Thyroid gland (tissue), 4 donors: ENCODE data around the gene WSCD2. TPM values are rescaled to one million over a fixed set of nuclear protein-coding genes. Genes with fewer than 3 reads are reported as not detected.

ENCODE experiments used
- DNase-seq, 2 donors: peaks; one replicate each; pipeline ENCODE4 v3.0.0-alpha.2; 2019
- H3K27ac ChIP-seq, 3 donors: fragments of 200-600 bp; sonication (generic); 1 replicate in 2 of 3; 2 replicates in 1 of 3; pipeline ENCODE4 v1.5.1; 2016 to 2019; ENCODE audit warnings: mild to moderate bottlenecking in 1 of 3, moderate library complexity in 1 of 3
- H3K27me3 ChIP-seq: fragments of 200-600 bp; sonication (generic); one replicate; pipeline ENCODE4 v1.5.1; 2019
- H3K36me3 ChIP-seq, 2 donors: fragments of 200-600 bp; sonication (generic); one replicate each; pipeline ENCODE4 v1.5.1; 2016 to 2019
- H3K4me1 ChIP-seq, 2 donors: fragments of 200-600 bp; sonication (generic); one replicate each; pipeline ENCODE4 v1.5.1; 2017 to 2019
- H3K4me3 ChIP-seq, 3 donors: fragments of 200-600 bp; sonication (generic); replicated peaks in 1 of 3; 1 replicate in 2 of 3; 2 replicates in 1 of 3; pipeline ENCODE4 v1.5.1; 2016; ENCODE audit warnings: mild to moderate bottlenecking in 1 of 3
- H3K9me3 ChIP-seq: fragments of 200-600 bp; sonication (generic); one replicate; pipeline ENCODE4 v1.5.1; 2017
- POLR2A ChIP-seq, 2 donors: fragments of 450-650 bp; IDR thresholded peaks; one replicate each; pipeline ENCODE4 v1.6.1; 2017; ENCODE audit warnings: antibody characterized with exemption in 2 of 2, mild to moderate bottlenecking in 2 of 2, moderate library complexity in 1 of 2
- WGBS, 2 donors: methylation state at CpG; one replicate each; pipeline ENCODE4 v1.1.5; 2017; 5-methylcytosine and 5-hydroxymethylcytosine counted together
- intact Hi-C: fragments of 100-400 bp; cut with DNase I; formaldehyde crosslinking; loops from one replicate; pipeline ENCODE4 v1.15.1; 2023
- total RNA-seq, 4 donors: library from RNA; depleted of rRNA; stranded (reverse); fragments of >200 nt; gene quantifications; one replicate each; pipeline ENCODE4 v1.2.3, GENCODE V29; 2016
- TF ChIP-seq, protein P1 (sequence below), 6 experiments: fragments of 200-600 bp in 3 of 6; fragments of 450-650 bp in 3 of 6; sonication (generic) in 3 of 6; IDR thresholded peaks; one replicate each; pipeline ENCODE4 v1.5.1; 2016 to 2019; ENCODE audit warnings: antibody characterized with exemption in 6 of 6, mild to moderate bottlenecking in 2 of 6, inconsistent platforms in 1 of 6, moderate library complexity in 1 of 6

Gene WSCD2
- total RNA-seq, 4 donors from 2014 or later = 35.5 to 117 (median 81.4) TPM

DNA sequence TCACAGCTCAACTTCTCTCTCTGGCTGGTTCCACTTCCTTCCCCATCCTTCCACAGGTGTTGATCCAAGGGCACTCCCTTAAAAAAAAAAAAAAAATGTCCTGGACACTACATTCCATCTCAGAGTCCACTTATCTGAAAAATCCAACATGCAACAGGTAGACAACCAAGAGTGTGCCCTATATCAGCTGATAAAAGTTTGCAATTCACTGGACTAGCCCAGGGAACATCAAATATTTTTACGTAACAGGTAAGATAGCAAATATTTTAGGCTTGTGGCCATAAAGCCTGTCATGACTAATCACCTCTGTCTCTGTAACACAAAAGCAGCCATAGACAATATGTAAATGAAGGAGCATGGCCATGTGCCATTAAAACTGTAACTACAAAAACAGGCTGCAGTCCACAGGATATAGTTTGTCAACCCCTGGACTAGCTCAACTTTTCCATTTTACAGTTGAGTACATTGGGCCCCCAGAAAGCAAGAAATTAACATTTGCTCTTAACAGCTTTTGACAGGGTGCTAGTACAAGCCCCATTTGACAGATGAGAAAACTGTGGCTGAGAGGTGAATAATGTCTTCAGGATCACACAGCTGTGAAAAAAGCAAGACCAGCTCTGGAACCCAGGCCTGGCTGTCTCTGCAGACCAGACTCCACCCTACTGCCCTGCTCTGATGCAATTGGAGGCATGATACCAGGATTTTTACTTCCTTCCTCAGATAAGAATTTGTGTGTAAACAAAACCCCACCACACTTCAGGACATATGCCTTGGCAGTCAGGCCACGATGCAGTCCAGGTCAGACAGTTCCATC is 141.2 kb downstream of the WSCD2 start:
- Histone ChIP-seq H3K36me3 (no peaks in the 10 kb centered on the region), H3K9me3 (no peaks in the 10 kb centered on the region), H3K4me1 (no peaks in the 10 kb centered on the region), H3K27me3 (no peaks in the 10 kb centered on the region), H3K27ac (no peak overlapping the region), H3K4me3 (no peak overlapping the region)
- intact Hi-C loops = no loop called here
- DNase-seq = no peak
- WGBS, 2 donors = 70 to 85% methylated on average over 2 of the region's 2 CpGs
- no peak for TF ChIP-seq POLR2A (IDR thresholded peaks at IDR 0.05)
- TF ChIP-seq, protein P1, sequence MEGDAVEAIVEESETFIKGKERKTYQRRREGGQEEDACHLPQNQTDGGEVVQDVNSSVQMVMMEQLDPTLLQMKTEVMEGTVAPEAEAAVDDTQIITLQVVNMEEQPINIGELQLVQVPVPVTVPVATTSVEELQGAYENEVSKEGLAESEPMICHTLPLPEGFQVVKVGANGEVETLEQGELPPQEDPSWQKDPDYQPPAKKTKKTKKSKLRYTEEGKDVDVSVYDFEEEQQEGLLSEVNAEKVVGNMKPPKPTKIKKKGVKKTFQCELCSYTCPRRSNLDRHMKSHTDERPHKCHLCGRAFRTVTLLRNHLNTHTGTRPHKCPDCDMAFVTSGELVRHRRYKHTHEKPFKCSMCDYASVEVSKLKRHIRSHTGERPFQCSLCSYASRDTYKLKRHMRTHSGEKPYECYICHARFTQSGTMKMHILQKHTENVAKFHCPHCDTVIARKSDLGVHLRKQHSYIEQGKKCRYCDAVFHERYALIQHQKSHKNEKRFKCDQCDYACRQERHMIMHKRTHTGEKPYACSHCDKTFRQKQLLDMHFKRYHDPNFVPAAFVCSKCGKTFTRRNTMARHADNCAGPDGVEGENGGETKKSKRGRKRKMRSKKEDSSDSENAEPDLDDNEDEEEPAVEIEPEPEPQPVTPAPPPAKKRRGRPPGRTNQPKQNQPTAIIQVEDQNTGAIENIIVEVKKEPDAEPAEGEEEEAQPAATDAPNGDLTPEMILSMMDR (IDR thresholded peaks at IDR 0.05) = no peak

DNA sequence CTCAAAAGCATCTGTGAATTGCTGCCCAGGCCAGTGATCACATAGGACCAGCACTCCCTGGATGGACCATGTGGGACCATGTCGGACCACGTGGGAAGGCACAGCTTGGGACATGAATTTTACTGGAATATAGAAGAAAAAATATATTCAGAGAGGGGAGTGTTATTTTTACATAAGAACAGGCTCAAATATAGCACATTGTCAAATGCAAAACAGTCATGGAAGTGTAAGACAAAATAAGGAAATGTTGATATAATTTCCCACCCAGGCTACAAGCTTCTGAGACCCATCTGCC is 141.7 kb downstream of the WSCD2 start:
- intact Hi-C loops = no loop called here
- no peak for TF ChIP-seq POLR2A (IDR thresholded peaks at IDR 0.05)
- TF ChIP-seq, protein P1 (IDR thresholded peaks at IDR 0.05) = no peak
- H3K36me3 ChIP-seq = no peaks in the 10 kb centered on the region
- no peak for DNase-seq
- no peaks in the 10 kb centered on the region for H3K9me3 ChIP-seq
- no peak overlapping the region for H3K27ac ChIP-seq
- no peaks in the 10 kb centered on the region for H3K4me1 ChIP-seq
- no peaks in the 10 kb centered on the region for H3K27me3 ChIP-seq
- WGBS, 2 donors = 59 to 73% methylated on average over 2 of the region's 2 CpGs
- no peak overlapping the region for H3K4me3 ChIP-seq

DNA sequence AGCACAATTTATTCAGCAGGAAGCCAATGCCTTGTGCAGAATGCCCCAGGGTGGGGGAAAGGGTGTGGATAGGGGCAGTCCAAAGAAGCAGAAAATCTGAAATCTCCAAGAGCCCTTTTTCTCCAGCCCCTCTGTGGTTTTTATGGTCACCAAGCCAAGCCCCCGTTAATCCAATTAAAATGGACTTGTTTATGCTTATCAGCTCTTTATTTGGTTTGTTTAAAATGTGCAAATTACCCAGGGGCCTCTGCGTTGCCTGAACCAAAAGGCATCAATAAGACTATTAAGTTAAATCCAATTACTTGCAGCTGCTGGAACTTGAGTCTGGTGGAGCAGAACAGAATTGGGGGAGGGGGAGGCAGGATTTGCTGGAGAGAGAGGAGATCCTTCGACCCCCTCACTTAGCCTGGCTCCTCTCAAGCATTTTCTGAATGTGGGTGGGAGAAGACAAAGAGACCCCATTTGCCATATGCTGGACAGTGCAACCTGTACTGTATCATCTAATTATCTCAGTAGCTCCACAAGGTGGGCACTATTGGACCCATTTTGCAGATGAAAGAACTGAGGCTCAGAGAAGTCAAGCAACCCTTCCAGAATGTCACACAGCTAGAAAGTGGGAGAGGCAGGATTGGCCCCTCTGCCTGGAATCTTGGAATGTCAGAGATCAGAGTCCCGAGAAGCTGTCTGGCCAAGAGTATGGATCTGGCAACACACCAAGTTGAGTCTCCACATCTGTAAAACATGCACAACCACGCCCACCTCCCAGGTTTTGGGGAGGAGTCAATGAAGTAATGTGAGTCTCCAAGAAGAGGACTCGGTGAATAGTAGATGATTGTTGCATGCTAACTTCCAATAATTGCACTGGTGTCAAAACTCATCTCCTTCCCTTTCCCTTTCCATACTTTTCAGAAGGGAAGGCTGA is 143.1 kb downstream of the WSCD2 start:
- no peaks in the 10 kb centered on the region for H3K9me3 ChIP-seq
- no peaks in the 10 kb centered on the region for H3K27me3 ChIP-seq
- H3K27ac ChIP-seq = no peak overlapping the region
- no peaks in the 10 kb centered on the region for H3K36me3 ChIP-seq
- WGBS, 2 donors = 55 to 59% methylated on average over 6 of the region's 6 CpGs
- intact Hi-C loops = no loop called here
- DNase-seq = no peak
- no peak overlapping the region for H3K4me3 ChIP-seq
- TF ChIP-seq, protein P1 (IDR thresholded peaks at IDR 0.05) = no peak
- no peak for TF ChIP-seq POLR2A (IDR thresholded peaks at IDR 0.05)
- H3K4me1 ChIP-seq = no peaks in the 10 kb centered on the region

DNA sequence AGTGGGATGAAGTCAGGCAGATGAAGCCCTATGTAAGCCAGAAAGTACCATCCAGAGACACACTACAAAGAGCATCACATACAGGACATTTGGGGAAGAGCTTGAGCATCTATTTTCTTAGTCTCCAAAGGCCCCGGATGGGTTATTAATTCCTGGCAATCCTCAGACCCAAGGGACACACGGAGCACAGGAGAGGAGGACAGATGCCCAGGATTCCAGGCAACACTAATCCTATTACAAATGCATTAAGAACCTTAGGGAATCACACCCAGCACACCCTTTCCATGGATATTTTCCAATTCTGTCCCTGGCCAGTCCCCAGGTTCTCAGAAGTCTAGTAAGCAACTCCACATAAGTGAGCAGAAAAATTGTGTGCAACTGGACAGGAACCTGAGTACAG is 144.1 kb downstream of the WSCD2 start:
- DNase-seq = no peak
- H3K27me3 ChIP-seq = no peaks in the 10 kb centered on the region
- intact Hi-C loops = no loop called here
- H3K4me3 ChIP-seq = no peak overlapping the region
- TF ChIP-seq, protein P1 (IDR thresholded peaks at IDR 0.05) = no peak
- no peaks in the 10 kb centered on the region for H3K9me3 ChIP-seq
- H3K4me1 ChIP-seq = no peaks in the 10 kb centered on the region
- WGBS, 2 donors = 46 to 64% methylated on average over 2 of the region's 2 CpGs
- no peaks in the 10 kb centered on the region for H3K36me3 ChIP-seq
- H3K27ac ChIP-seq = no peak overlapping the region

DNA sequence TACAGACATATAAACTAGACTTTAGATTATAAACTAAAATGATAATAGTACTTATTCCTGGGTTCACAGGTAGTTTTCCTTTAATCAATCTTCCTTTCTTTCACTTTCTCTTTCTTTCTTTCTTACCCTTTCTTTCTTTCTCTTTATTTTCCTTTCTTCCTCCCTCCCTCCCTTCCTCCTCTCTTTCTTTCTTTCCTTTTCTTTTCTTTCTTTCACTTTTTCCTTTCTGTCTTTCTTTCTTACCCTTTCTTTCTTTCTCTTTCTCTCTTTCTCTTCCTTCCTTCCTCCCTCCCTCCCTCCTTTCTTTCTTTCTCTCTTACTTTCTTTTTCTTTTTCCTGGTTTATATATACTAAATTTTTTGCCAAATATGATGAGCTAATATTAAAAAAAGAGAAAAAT is 148.5 kb downstream of the WSCD2 start:
- no peak for DNase-seq
- TF ChIP-seq, protein P1 (IDR thresholded peaks at IDR 0.05) = no peak
- no peak for TF ChIP-seq POLR2A (IDR thresholded peaks at IDR 0.05)

More for the DNA sequence above, 148.5 kb downstream of the WSCD2 start:
- intact Hi-C loops = no loop called here
- Histone ChIP-seq H3K36me3 (no peaks in the 10 kb centered on the region), H3K9me3 (no peaks in the 10 kb centered on the region), H3K27ac (no peak overlapping the region), H3K27me3 (no peaks in the 10 kb centered on the region), H3K4me3 (no peak overlapping the region), H3K4me1 (no peaks in the 10 kb centered on the region)
